Stimulated activated CD4-positive, alpha-beta T cell treated with anti-CD3 and anti-CD28 coated beads, Interleukin-2, amount 100 ng/mL, for 4 hours (primary cell): ENCODE measurements around the gene B3GNT9.

Source experiments
- DNase-seq: peaks from one replicate; pipeline ENCODE4 v3.0.0-alpha.2; 2020; ENCODE audit warnings: low read depth

The B3GNT9 gene

GRCh38 chr16:67166598-67167168, 15.9 kb upstream of the B3GNT9 start:
- DNase-seq: no peak

GRCh38 chr16:67166110-67166547, 15.3 kb upstream of the B3GNT9 start:
- no peak for DNase-seq

GRCh38 chr16:67165121-67166078, 14.6 kb upstream of the B3GNT9 start:
- DNase-seq: no peak

- no peak for DNase-seq
Observed at GRCh38 chr16:67164599-67165061, 13.8 kb upstream of the B3GNT9 start, which contains the start of gene HSF4. Gene HSF4 (plus strand): TSS chr16:67164745. CDS start chr16:67164812, 67 bp downstream.

- no peak for DNase-seq
Observed at GRCh38 chr16:67163999-67164558, 13.3 kb upstream of the B3GNT9 start.

- no peak for DNase-seq
Observed at GRCh38 chr16:67163164-67163998, 12.6 kb upstream of the B3GNT9 start.

- DNase-seq: no peak
Observed at GRCh38 chr16:67162506-67163163, 11.8 kb upstream of the B3GNT9 start.

- no peak for DNase-seq
Observed at GRCh38 chr16:67161595-67162058, 10.8 kb upstream of the B3GNT9 start.

GRCh38 chr16:67158637-67159600, 8.1 kb upstream of the B3GNT9 start:
- peak; percentile 75 for DNase-seq

GRCh38 chr16:67157892-67158635, 7.3 kb upstream of the B3GNT9 start:
- no peak for DNase-seq

- no peak for DNase-seq
Observed at GRCh38 chr16:67157106-67157748, 6.4 kb upstream of the B3GNT9 start.

GRCh38 chr16:67156143-67156844, 5.5 kb upstream of the B3GNT9 start:
- no peak for DNase-seq

- peak; percentile 71 for DNase-seq
Observed at GRCh38 chr16:67155295-67156142, 4.7 kb upstream of the B3GNT9 start.

GRCh38 chr16:67154578-67155294, 3.9 kb upstream of the B3GNT9 start:
- DNase-seq: no peak

GRCh38 chr16:67151431-67152097, 766 bp upstream of the B3GNT9 start:
- no peak for DNase-seq
